HG03196 (cell line): Measurements from ENCODE around the gene ETHE1.
"Not testable (repeated sequence)": the region's sequence is repeated elsewhere in the genome, so short reads cannot be mapped to it uniquely, and the experiment has no call there.

Experiments
- ATAC-seq: cut with Tn5 transposase; IDR thresholded peaks from one replicate; pipeline ENCODE4 v1.9.1; 2021; ENCODE audit not compliant: unreplicated experiment

The ETHE1 gene

GRCh38 chr19:43524922-43525835, 1.8 kb downstream of the ETHE1 start:
- no peak for ATAC-seq

- ATAC-seq = not testable (repeated sequence)
Observed at GRCh38 chr19:43523696-43524095, 3.3 kb downstream of the ETHE1 start.

- ATAC-seq = no peak
Observed at GRCh38 chr19:43522929-43523328, 4.1 kb downstream of the ETHE1 start.

GRCh38 chr19:43519436-43520088, 7.4 kb downstream of the ETHE1 start:
- no peak for ATAC-seq

GRCh38 chr19:43518051-43518450, 8.9 kb downstream of the ETHE1 start:
- no peak for ATAC-seq

- ATAC-seq = not testable (repeated sequence)
Observed at GRCh38 chr19:43512399-43512798, 14.6 kb downstream of the ETHE1 start.

- no peak for ATAC-seq
Observed at GRCh38 chr19:43511324-43511723, 15.7 kb downstream of the ETHE1 start.

GRCh38 chr19:43510713-43511112, 16.3 kb downstream of the ETHE1 start:
- ATAC-seq = no peak

GRCh38 chr19:43507880-43508279, 19.1 kb downstream of the ETHE1 start:
- no peak for ATAC-seq

GRCh38 chr19:43506629-43507028, 20.4 kb downstream of the ETHE1 start:
- no peak for ATAC-seq

GRCh38 chr19:43505941-43506340, 21.1 kb downstream of the ETHE1 start:
- ATAC-seq = no peak

- ATAC-seq = no peak
Observed at GRCh38 chr19:43505186-43505456, 21.9 kb downstream of the ETHE1 start.

GRCh38 chr19:43504426-43505185, 22.4 kb downstream of the ETHE1 start, which contains the start of gene PHLDB3:
Gene PHLDB3, minus strand, starts transcription at chr19:43504746. Its CDS starts 628 bp downstream, at chr19:43504118.
- ATAC-seq = peak; percentile 19

- ATAC-seq = peak; percentile 77
Observed at GRCh38 chr19:43503501-43504425, 23.2 kb downstream of the ETHE1 start.

- no peak for ATAC-seq
Observed at GRCh38 chr19:43502419-43502976, 24.5 kb downstream of the ETHE1 start.

GRCh38 chr19:43501661-43502418, 25.2 kb downstream of the ETHE1 start:
- ATAC-seq = no peak

- no peak for ATAC-seq
Observed at GRCh38 chr19:43499042-43499441, 28.0 kb downstream of the ETHE1 start.

GRCh38 chr19:43498233-43498842, 28.7 kb downstream of the ETHE1 start:
- ATAC-seq = no peak

- ATAC-seq = no peak
Observed at GRCh38 chr19:43496960-43497359, 30.0 kb downstream of the ETHE1 start.
